ENCODE data around the gene MED12L.

The MED12L gene

GRCh38 chr3:151130428-151130827 is 45.0 kb downstream of the MED12L start:
- ATAC-seq: no peak
- TF ChIP-seq TCF4 (CRISPR knock-in tag; IDR thresholded peaks at IDR 0.05; ENCODE audit: borderline replicate concordance) (no peak), ZC3H10 (CRISPR knock-in tag; IDR thresholded peaks at IDR 0.05) (no peak)

- ATAC-seq: no peak
- no peak for TF ChIP-seq OSR1 (CRISPR knock-in tag; IDR thresholded peaks at IDR 0.05)
Observed at GRCh38 chr3:151133175-151133574, 47.7 kb downstream of the MED12L start.

GRCh38 chr3:151133917-151134450 is 48.5 kb downstream of the MED12L start:
- TF ChIP-seq GLIS3 (CRISPR knock-in tag; IDR thresholded peaks at IDR 0.05): no peak
- TF ChIP-seq ZNF8 (CRISPR knock-in tag; IDR thresholded peaks at IDR 0.05): no peak
- TF ChIP-seq SNAI2 (CRISPR knock-in tag; IDR thresholded peaks at IDR 0.05): no peak
- TF ChIP-seq PATZ1 (CRISPR knock-in tag; IDR thresholded peaks at IDR 0.05; ENCODE audit: borderline replicate concordance): no peak
- TF ChIP-seq CREB5 (CRISPR knock-in tag; IDR thresholded peaks at IDR 0.05; ENCODE audit: low read depth): no peak
- no peak for TF ChIP-seq ZFP30 (CRISPR knock-in tag; IDR thresholded peaks at IDR 0.05)
- ATAC-seq: no peak

- no peak for TF ChIP-seq CREB5 (CRISPR knock-in tag; IDR thresholded peaks at IDR 0.05; ENCODE audit: low read depth)
- TF ChIP-seq ZFP3 (CRISPR knock-in tag; IDR thresholded peaks at IDR 0.05): no peak
- no peak for TF ChIP-seq BACH2 (CRISPR knock-in tag; IDR thresholded peaks at IDR 0.05; ENCODE audit: borderline replicate concordance)
- no peak for TF ChIP-seq ZNF70 (CRISPR knock-in tag; IDR thresholded peaks at IDR 0.05)
- TF ChIP-seq GLIS3 (CRISPR knock-in tag; IDR thresholded peaks at IDR 0.05): no peak
- no peak for TF ChIP-seq PPARA (CRISPR knock-in tag; IDR thresholded peaks at IDR 0.05; ENCODE audit: borderline replicate concordance)
- ATAC-seq: no peak
Observed at GRCh38 chr3:151135541-151136337, 50.3 kb downstream of the MED12L start.

- ATAC-seq: no peak
- TF ChIP-seq PPARA (CRISPR knock-in tag; IDR thresholded peaks at IDR 0.05; ENCODE audit: borderline replicate concordance) (no peak), PATZ1 (CRISPR knock-in tag; IDR thresholded peaks at IDR 0.05; ENCODE audit: borderline replicate concordance) (no peak), BACH2 (CRISPR knock-in tag; IDR thresholded peaks at IDR 0.05; ENCODE audit: borderline replicate concordance) (no peak), RARB (CRISPR knock-in tag; IDR thresholded peaks at IDR 0.05) (no peak), ISL1 (CRISPR knock-in tag; IDR thresholded peaks at IDR 0.05) (no peak), TCF4 (CRISPR knock-in tag; IDR thresholded peaks at IDR 0.05; ENCODE audit: borderline replicate concordance) (no peak), ZNF70 (CRISPR knock-in tag; IDR thresholded peaks at IDR 0.05) (no peak), ZFP30 (CRISPR knock-in tag; IDR thresholded peaks at IDR 0.05) (no peak), ESRRG (CRISPR knock-in tag; IDR thresholded peaks at IDR 0.05) (no peak), TSHZ2 (CRISPR knock-in tag; IDR thresholded peaks at IDR 0.05) (no peak), CSRNP3 (CRISPR knock-in tag; IDR thresholded peaks at IDR 0.05) (no peak)
Observed at GRCh38 chr3:151142929-151143328, 57.5 kb downstream of the MED12L start.
